Left kidney (tissue), 2 donors: ENCODE data around the gene AGO3. TPM values are rescaled to one million over a fixed set of nuclear protein-coding genes. Genes with fewer than 3 reads are reported as not detected.

Source experiments
- DNase-seq: peaks from one replicate; pipeline ENCODE4 v3.0.0-alpha.2; 2013
- polyA plus RNA-seq: library from polyadenylated mRNA; unstranded; fragments of 120-200 nt; gene quantifications from one replicate; pipeline ENCODE4 v1.2.1, GENCODE V29; 2013; ENCODE audit not compliant: insufficient read length

AGO3 gene
- polyA plus RNA-seq, 1 donor: 18.6 TPM

DNA sequence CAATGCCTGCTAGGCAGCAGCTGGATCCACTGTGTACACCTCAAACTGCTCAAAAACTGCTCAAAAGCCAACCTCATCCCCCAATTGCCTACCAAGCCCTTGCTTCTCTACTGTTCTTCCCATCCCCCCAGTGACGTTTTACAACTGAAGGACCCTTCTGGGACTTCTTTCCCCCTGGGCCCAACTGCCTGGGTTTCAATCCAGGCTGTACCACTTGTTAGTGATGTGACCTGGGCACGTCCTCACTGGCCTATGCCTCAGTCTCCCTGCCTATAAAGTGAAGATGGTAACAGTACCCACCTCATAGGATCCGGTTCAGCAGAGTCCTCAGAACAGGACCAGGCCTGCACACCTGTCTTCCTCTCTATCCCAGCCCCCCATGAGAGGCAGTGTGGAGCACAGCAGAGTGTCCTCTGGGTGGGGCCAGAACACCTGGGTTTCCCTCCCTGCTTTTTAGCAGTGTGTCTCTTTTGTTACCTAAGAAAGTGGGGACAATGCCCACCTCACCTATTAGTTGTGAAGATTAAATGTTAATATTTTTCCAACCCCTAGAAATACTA lies 151.1 kb downstream of the AGO3 start:
- DNase-seq: no peak

- DNase-seq: no peak
Measured at GRCh38 chr1:36083219-36083618, 152.3 kb downstream of the AGO3 start.

- peak; percentile 86 for DNase-seq
Measured at GRCh38 chr1:36083635-36084496, 153.0 kb downstream of the AGO3 start, which contains the start of gene TEKT2. TSS of gene TEKT2 (plus strand) at chr1:36084094. CDS start at chr1:36084922, 828 bp downstream.

- DNase-seq: peak; percentile 30
Measured at GRCh38 chr1:36084497-36085115, 153.7 kb downstream of the AGO3 start.

GRCh38 chr1:36085126-36085525 lies 154.2 kb downstream of the AGO3 start:
- DNase-seq: no peak

GRCh38 chr1:36085686-36086526 lies 155.0 kb downstream of the AGO3 start:
- no peak for DNase-seq

DNA sequence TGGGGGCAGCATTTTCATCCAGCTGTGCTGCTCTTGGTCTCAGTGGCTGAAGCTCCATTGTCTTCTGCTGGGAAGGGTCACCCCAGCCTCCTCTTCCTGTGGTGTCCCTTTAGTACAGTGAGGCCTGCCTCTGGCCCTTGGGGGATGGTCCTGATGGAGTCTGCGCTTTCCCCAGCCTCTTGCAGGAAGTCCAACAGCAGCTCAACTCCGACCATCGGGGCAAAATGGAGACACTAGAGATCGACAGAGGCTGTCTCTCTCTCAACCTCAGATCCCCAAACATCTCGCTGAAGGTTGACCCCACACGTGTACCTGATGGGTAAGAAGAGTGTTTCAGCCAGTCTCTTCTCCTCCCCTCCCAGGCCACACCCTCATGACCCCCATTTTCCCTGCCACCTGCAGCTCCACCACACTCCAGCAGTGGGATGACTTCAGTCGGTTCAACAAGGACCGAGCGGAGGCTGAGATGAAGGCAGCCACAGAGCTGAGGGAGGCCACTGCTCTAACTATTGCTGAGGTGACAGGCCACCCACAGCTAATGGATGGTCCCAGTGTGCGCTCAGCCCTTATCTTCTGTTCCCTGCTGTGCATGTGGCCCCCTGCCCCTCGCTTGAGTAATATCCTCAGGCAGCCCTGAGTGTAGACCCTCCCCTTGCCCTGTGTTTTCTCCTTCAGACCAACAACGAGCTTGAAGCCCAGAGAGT lies 155.8 kb downstream of the AGO3 start:
- DNase-seq: no peak

DNA sequence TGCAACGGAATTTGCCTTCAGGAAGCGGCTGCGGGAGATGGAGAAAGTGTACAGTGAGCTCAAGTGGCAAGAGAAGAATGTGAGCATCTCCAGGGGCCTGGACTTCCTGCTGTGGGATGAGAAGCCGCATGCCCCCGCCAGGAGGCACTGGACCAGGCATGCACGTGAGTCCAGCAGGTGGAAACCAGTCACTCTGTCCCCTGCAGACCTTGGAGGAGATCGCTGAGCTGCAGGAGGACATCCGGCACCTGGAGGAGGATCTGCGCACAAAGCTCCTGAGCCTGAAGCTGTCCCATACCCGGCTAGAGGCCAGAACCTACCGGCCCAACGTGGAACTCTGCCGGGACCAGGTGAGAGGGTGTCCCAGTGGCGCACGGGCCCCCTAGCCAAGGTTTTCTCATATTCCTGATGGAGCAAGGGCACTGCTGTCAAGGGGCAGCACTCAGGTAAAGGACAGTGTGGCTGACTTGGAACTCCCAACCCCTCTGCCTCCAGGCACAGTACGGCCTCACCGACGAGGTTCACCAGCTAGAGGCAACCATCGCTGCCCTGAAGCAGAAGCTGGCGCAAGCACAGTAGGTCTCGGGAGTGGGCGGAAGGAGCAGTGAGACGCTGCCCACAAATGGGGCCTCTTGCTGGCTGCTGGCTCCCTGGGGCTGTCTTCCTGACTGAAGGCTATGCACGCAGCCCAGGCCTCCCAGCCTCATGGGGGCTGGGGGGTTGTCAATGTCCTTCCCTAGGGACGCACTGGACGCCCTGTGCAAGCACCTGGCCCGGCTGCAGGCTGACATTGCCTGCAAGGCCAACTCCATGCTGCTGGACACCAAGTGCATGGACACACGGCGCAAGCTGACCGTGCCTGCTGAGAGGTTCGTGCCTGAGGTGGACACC lies 156.6 kb downstream of the AGO3 start:
- DNase-seq: no peak

- DNase-seq: no peak
Measured at GRCh38 chr1:36088265-36088576, 157.3 kb downstream of the AGO3 start.

GRCh38 chr1:36088577-36089392 lies 157.9 kb downstream of the AGO3 start, which contains the start of gene ADPRS:
TSS of gene ADPRS (plus strand) at chr1:36088892. CDS start at chr1:36088905, 13 bp downstream.
- peak; percentile 82 for DNase-seq

DNA sequence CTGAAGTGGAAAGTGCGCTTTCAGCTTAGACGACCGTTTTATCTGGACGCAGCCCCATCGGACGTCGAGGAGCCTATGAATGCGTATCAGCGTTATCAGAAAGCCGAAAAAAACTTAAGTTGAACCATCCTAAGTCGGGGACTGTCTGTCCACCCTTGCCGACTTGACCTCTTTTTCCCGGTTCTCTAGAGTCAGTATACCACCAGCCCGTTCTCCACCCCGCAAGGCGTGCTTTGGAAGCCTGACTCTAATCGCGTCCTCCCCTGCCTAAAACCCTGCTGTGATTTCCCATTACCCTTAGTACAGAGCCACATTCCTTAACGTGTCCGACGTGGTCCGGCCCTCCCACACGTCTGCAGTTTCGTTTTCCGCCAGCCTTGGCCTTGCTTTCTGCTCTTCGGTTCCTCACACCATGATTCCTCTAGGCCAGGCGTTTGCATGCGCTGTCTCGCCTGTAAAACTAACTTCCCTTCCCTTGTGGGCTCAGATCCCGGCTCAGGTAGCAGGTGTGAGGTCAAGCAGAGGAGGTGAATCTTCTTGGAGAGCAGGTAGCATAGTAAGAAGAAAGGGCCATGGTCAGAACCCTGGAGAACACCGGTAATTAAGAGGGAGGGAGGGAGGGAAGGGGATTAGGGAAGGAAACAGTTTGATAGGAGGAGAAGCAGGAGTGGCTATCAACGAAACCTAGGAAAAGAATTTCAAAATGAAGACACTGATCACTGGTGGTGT lies 158.7 kb downstream of the AGO3 start:
- DNase-seq: no peak

DNA sequence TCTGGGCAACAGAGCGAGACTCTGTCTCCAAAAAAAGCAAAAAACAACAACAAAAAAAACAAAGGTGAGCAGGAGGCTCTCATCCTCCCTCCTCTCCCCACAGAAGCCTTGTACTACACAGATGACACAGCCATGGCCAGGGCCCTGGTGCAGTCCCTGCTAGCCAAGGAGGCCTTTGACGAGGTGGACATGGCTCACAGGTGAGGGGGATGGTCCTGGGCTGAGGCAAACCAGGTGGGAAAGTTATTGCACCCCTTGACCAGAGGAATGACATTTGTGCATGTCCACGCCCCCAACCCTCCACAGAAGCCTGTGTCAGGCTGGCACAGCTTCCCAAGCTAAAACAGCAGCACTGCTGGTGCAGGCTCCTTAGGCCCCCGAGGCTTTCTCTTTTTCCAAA lies 160.2 kb downstream of the AGO3 start:
- DNase-seq: no peak

DNA sequence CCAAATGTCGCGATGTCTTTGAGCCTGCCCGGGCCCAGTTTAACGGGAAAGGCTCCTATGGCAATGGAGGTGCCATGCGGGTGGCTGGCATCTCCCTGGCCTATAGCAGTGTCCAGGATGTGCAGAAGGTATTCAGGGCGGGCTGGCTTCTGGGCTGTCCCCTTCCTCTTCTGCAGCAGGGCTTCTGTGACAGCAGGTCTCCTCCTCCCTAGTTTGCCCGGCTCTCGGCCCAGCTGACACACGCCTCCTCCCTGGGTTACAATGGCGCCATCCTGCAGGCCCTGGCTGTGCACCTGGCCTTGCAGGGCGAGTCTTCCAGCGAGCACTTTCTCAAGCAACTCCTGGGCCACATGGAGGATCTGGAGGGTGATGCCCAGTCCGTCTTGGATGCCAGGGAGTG lies 160.8 kb downstream of the AGO3 start:
- DNase-seq: no peak

GRCh38 chr1:36092166-36092797 lies 161.4 kb downstream of the AGO3 start:
- no peak for DNase-seq

DNA sequence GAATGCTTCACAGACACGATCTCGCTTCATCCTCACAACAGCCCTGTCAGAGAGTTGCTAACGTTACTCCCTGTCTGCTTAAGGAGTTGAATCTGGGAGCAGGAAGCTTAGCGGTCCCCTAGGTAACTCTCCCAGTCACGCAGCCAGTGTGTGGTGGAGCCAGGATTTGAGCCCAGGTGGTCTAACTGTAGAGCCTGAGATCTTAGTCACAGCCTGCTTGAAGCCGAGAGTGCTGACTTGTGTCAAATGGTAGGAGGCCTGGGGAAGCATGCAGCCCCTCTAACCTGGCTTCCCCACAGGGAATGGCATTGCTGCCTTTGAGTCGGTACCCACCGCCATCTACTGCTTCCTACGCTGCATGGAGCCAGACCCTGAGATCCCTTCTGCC lies 161.9 kb downstream of the AGO3 start:
- no peak for DNase-seq

GRCh38 chr1:36093226-36093625 lies 162.3 kb downstream of the AGO3 start:
- DNase-seq: no peak

- DNase-seq: no peak
Measured at GRCh38 chr1:36093929-36094328, 163.0 kb downstream of the AGO3 start.

- no peak for DNase-seq
Measured at GRCh38 chr1:36094621-36095061, 163.7 kb downstream of the AGO3 start.
